Measurements from ENCODE around the gene UBXN4.
"Not testable (repeated sequence)": the region's sequence is repeated elsewhere in the genome, so short reads cannot be mapped to it uniquely, and the experiment has no call there.

Gene UBXN4

GRCh38 chr2:135791418-135792190 lies 49.9 kb downstream of the UBXN4 start:
- Histone ChIP-seq H3K9ac (ENCODE audit: low read length in 2 of 2) (no peak overlapping the region), H3K4me3 (ENCODE audit: low read length in 2 of 2) (no peak overlapping the region), H3K27ac (ENCODE audit: low read length) (no peak overlapping the region), H3K9me3 (ENCODE audit: control insufficient read depth in 2 of 2, low read length in 2 of 2) (no peaks in the 10 kb centered on the region), H3K27me3 (ENCODE audit: control insufficient read depth in 1 of 2, insufficient read depth in 2 of 2, low read length in 2 of 2) (no peaks in the 10 kb centered on the region), H3K36me3 (ENCODE audit: control insufficient read depth in 2 of 2, insufficient read depth in 2 of 2, low read length in 2 of 2) (peaks cover 0 to 2% of the 10 kb centered on the region in 2 donors), H3K4me1 (ENCODE audit: control insufficient read depth, insufficient read depth, low read length) (no peaks in the 10 kb centered on the region)

- Histone ChIP-seq H3K27ac (ENCODE audit: low read length) (no peak overlapping the region), H3K9ac (ENCODE audit: low read length in 2 of 2) (no peak overlapping the region), H3K9me3 (ENCODE audit: control insufficient read depth in 2 of 2, low read length in 2 of 2) (no peaks in the 10 kb centered on the region), H3K4me1 (ENCODE audit: control insufficient read depth, insufficient read depth, low read length) (no peaks in the 10 kb centered on the region), H3K36me3 (ENCODE audit: control insufficient read depth in 2 of 2, insufficient read depth in 2 of 2, low read length in 2 of 2) (no peaks in the 10 kb centered on the region), H3K4me3 (ENCODE audit: low read length in 2 of 2) (no peak overlapping the region), H3K27me3 (ENCODE audit: control insufficient read depth in 1 of 2, insufficient read depth in 2 of 2, low read length in 2 of 2) (no peaks in the 10 kb centered on the region)
These were observed 50.9 kb downstream of the UBXN4 start for GRCh38 chr2:135792401-135793150.

GRCh38 chr2:135795641-135796040 lies 54.0 kb downstream of the UBXN4 start:
- H3K36me3 ChIP-seq (ENCODE audit: control insufficient read depth in 2 of 2, insufficient read depth in 2 of 2, low read length in 2 of 2); H3K9ac ChIP-seq (ENCODE audit: low read length in 2 of 2); H3K27ac ChIP-seq (ENCODE audit: low read length): not testable (repeated sequence)

GRCh38 chr2:135796606-135797005 lies 55.0 kb downstream of the UBXN4 start:
- H3K4me3 ChIP-seq (ENCODE audit: low read length in 2 of 2): no peak overlapping the region
- no peaks in the 10 kb centered on the region for H3K4me1 ChIP-seq (ENCODE audit: control insufficient read depth, insufficient read depth, low read length)
- no peak overlapping the region for H3K27ac ChIP-seq (ENCODE audit: low read length)
- H3K36me3 ChIP-seq (ENCODE audit: control insufficient read depth in 2 of 2, insufficient read depth in 2 of 2, low read length in 2 of 2): no peaks in the 10 kb centered on the region
- H3K9ac ChIP-seq (ENCODE audit: low read length in 2 of 2): no peak overlapping the region
- H3K27me3 ChIP-seq (ENCODE audit: control insufficient read depth in 1 of 2, insufficient read depth in 2 of 2, low read length in 2 of 2): no peaks in the 10 kb centered on the region
- H3K9me3 ChIP-seq (ENCODE audit: control insufficient read depth in 2 of 2, low read length in 2 of 2): no peaks in the 10 kb centered on the region

More at GRCh38 chr2:135795641-135796040, 54.0 kb downstream of the UBXN4 start:
- not testable (repeated sequence) for H3K9me3 ChIP-seq (ENCODE audit: control insufficient read depth in 2 of 2, low read length in 2 of 2); H3K4me1 ChIP-seq (ENCODE audit: control insufficient read depth, insufficient read depth, low read length); H3K27me3 ChIP-seq (ENCODE audit: control insufficient read depth in 1 of 2, insufficient read depth in 2 of 2, low read length in 2 of 2); H3K4me3 ChIP-seq (ENCODE audit: low read length in 2 of 2)

- Histone ChIP-seq H3K27ac (ENCODE audit: low read length) (no peak overlapping the region), H3K9ac (ENCODE audit: low read length in 2 of 2) (no peak overlapping the region), H3K4me3 (ENCODE audit: low read length in 2 of 2) (no peak overlapping the region), H3K4me1 (ENCODE audit: control insufficient read depth, insufficient read depth, low read length) (no peaks in the 10 kb centered on the region), H3K27me3 (ENCODE audit: control insufficient read depth in 1 of 2, insufficient read depth in 2 of 2, low read length in 2 of 2) (no peaks in the 10 kb centered on the region), H3K9me3 (ENCODE audit: control insufficient read depth in 2 of 2, low read length in 2 of 2) (no peaks in the 10 kb centered on the region), H3K36me3 (ENCODE audit: control insufficient read depth in 2 of 2, insufficient read depth in 2 of 2, low read length in 2 of 2) (no peaks in the 10 kb centered on the region)
These were observed 56.0 kb downstream of the UBXN4 start for GRCh38 chr2:135797497-135798274.

- Histone ChIP-seq H3K36me3 (ENCODE audit: control insufficient read depth in 2 of 2, insufficient read depth in 2 of 2, low read length in 2 of 2) (no peaks in the 10 kb centered on the region), H3K9ac (ENCODE audit: low read length in 2 of 2) (no peak overlapping the region), H3K4me3 (ENCODE audit: low read length in 2 of 2) (no peak overlapping the region), H3K4me1 (ENCODE audit: control insufficient read depth, insufficient read depth, low read length) (no peaks in the 10 kb centered on the region), H3K27me3 (ENCODE audit: control insufficient read depth in 1 of 2, insufficient read depth in 2 of 2, low read length in 2 of 2) (no peaks in the 10 kb centered on the region), H3K9me3 (ENCODE audit: control insufficient read depth in 2 of 2, low read length in 2 of 2) (no peaks in the 10 kb centered on the region), H3K27ac (ENCODE audit: low read length) (no peak overlapping the region)
These were observed 56.6 kb downstream of the UBXN4 start for GRCh38 chr2:135798275-135798705.

GRCh38 chr2:135798762-135799161 lies 57.1 kb downstream of the UBXN4 start:
- H3K4me1 ChIP-seq (ENCODE audit: control insufficient read depth, insufficient read depth, low read length): no peaks in the 10 kb centered on the region
- no peak overlapping the region for H3K9ac ChIP-seq (ENCODE audit: low read length in 2 of 2)
- H3K9me3 ChIP-seq (ENCODE audit: control insufficient read depth in 2 of 2, low read length in 2 of 2): no peaks in the 10 kb centered on the region

GRCh38 chr2:135799738-135800137 lies 58.1 kb downstream of the UBXN4 start:
- Histone ChIP-seq H3K9ac (ENCODE audit: low read length in 2 of 2) (no peak overlapping the region), H3K4me1 (ENCODE audit: control insufficient read depth, insufficient read depth, low read length) (no peaks in the 10 kb centered on the region), H3K27ac (ENCODE audit: low read length) (no peak overlapping the region), H3K4me3 (ENCODE audit: low read length in 2 of 2) (no peak overlapping the region), H3K27me3 (ENCODE audit: control insufficient read depth in 1 of 2, insufficient read depth in 2 of 2, low read length in 2 of 2) (no peaks in the 10 kb centered on the region), H3K36me3 (ENCODE audit: control insufficient read depth in 2 of 2, insufficient read depth in 2 of 2, low read length in 2 of 2) (no peaks in the 10 kb centered on the region), H3K9me3 (ENCODE audit: control insufficient read depth in 2 of 2, low read length in 2 of 2) (no peaks in the 10 kb centered on the region)

More at GRCh38 chr2:135798762-135799161, 57.1 kb downstream of the UBXN4 start:
- Histone ChIP-seq H3K27ac (ENCODE audit: low read length) (no peak overlapping the region), H3K4me3 (ENCODE audit: low read length in 2 of 2) (no peak overlapping the region), H3K36me3 (ENCODE audit: control insufficient read depth in 2 of 2, insufficient read depth in 2 of 2, low read length in 2 of 2) (no peaks in the 10 kb centered on the region), H3K27me3 (ENCODE audit: control insufficient read depth in 1 of 2, insufficient read depth in 2 of 2, low read length in 2 of 2) (no peaks in the 10 kb centered on the region)

- no peak overlapping the region for H3K4me3 ChIP-seq (ENCODE audit: low read length in 2 of 2)
- H3K9me3 ChIP-seq (ENCODE audit: control insufficient read depth in 2 of 2, low read length in 2 of 2): no peaks in the 10 kb centered on the region
- no peak overlapping the region for H3K9ac ChIP-seq (ENCODE audit: low read length in 2 of 2)
- no peaks in the 10 kb centered on the region for H3K4me1 ChIP-seq (ENCODE audit: control insufficient read depth, insufficient read depth, low read length)
- H3K27ac ChIP-seq (ENCODE audit: low read length): no peak overlapping the region
- H3K27me3 ChIP-seq (ENCODE audit: control insufficient read depth in 1 of 2, insufficient read depth in 2 of 2, low read length in 2 of 2): no peaks in the 10 kb centered on the region
- H3K36me3 ChIP-seq (ENCODE audit: control insufficient read depth in 2 of 2, insufficient read depth in 2 of 2, low read length in 2 of 2): no peaks in the 10 kb centered on the region
These were observed 59.1 kb downstream of the UBXN4 start for GRCh38 chr2:135800513-135801460.

- Histone ChIP-seq H3K27me3 (ENCODE audit: control insufficient read depth in 1 of 2, insufficient read depth in 2 of 2, low read length in 2 of 2) (no peaks in the 10 kb centered on the region), H3K4me3 (ENCODE audit: low read length in 2 of 2) (no peak overlapping the region), H3K27ac (ENCODE audit: low read length) (no peak overlapping the region), H3K4me1 (ENCODE audit: control insufficient read depth, insufficient read depth, low read length) (no peaks in the 10 kb centered on the region), H3K9ac (ENCODE audit: low read length in 2 of 2) (no peak overlapping the region), H3K9me3 (ENCODE audit: control insufficient read depth in 2 of 2, low read length in 2 of 2) (no peaks in the 10 kb centered on the region), H3K36me3 (ENCODE audit: control insufficient read depth in 2 of 2, insufficient read depth in 2 of 2, low read length in 2 of 2) (no peaks in the 10 kb centered on the region)
These were observed 60.7 kb downstream of the UBXN4 start for GRCh38 chr2:135802350-135802749.
